Activated gamma-delta T cell treated with anti-CD3 and anti-CD28 coated beads, Interleukin-2, amount 50 U/mL, for 16 hours (primary cell): ENCODE data around the gene ARHGEF40.

Experiments used
- DNase-seq: peaks from one replicate; pipeline ENCODE4 v3.0.0-alpha.2; 2020; ENCODE audit warnings: low read depth

Gene ARHGEF40

DNA sequence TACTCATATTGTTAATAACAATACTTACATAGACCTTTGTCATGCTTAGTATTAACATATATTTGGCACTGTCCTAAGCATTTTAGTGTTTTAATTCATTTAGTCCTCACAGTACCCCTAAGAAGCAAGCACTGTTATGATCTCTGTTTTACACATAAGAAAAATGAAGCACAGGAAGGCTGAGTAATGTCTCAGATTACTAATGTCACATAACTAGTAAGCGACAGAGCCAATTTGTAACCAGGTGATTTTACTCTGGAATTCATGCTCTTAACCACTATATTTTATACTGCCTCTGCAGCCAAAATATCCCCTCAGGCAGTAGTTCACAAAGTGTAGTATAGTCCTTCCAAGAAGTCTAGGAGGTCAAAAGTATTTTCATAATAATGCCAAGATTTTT, 51.0 kb downstream of the ARHGEF40 start:
- DNase-seq: no peak

DNA sequence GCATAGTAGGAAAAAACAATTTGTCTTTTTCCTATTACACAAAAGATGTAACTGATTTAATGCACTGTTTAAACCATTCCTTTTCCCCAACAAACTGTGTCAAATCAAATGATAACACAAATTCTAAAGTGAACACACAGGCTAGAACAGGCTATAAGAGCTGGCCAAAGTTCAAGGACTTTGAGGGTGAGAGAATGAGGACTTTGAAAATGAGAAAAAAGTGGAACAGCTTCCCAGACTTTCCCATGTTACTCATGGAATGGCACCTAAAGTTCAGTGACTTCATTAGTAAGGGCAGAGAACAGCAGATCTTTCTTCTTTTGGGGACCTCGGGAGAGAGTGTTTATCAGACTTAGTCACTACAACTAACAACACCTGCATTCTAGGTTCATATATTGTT, 53.3 kb downstream of the ARHGEF40 start:
- DNase-seq: no peak

GRCh38 chr14:21133901-21134300, 63.8 kb downstream of the ARHGEF40 start:
- no peak for DNase-seq

DNA sequence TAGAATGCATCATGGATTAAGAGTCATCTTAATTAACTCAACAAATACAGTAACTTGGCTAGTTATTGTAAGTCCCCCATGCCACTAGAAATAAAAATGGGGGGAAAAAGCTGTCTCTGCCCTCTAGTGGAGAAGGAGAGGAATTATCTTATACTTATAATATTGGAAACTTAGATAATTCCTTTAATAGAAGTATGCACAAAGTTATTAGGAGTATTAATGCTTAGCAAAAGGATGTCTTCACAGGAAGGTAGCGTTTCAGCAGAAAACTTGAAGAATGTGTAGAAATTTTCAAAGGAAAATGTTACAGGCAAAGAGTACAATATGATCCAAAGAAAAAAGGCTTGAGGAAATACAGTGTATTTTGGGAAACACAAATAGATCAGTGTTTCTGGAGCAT, 65.9 kb downstream of the ARHGEF40 start:
- DNase-seq: no peak
